Measurements from ENCODE around the gene FOSL2.

- TF ChIP-seq CTCF (IDR thresholded peaks at IDR 0.05; ENCODE audit: insufficient read depth, low read length), result no peak
- TF ChIP-seq POLR2AphosphoS5 (IDR thresholded peaks at IDR 0.05; ENCODE audit: low read depth), result no peak
- no peak for TF ChIP-seq REST (IDR thresholded peaks at IDR 0.05; ENCODE audit: insufficient replicate concordance, low read depth)
- TF ChIP-seq GABPA (IDR thresholded peaks at IDR 0.05; ENCODE audit: low read depth), result no peak
- no peak for TF ChIP-seq SPI1 (IDR thresholded peaks at IDR 0.05; ENCODE audit: borderline replicate concordance, low read depth)
Observed at GRCh38 chr2:28364610-28365009, 28.0 kb upstream of the FOSL2 start.

Data from HL-60 (cell line).